Tibial artery (tissue), 4 donors: Measurements from ENCODE around the gene PICK1.
A peak's percentile ranks its signal among the peaks of the same experiment; 100 is the strongest.

Experiments
- DNase-seq, 2 donors: peaks; one replicate each; pipeline ENCODE4 v3.0.0-alpha.2; 2019
- H3K27ac ChIP-seq, 2 donors: fragments of 200-600 bp; sonication (generic) in 1 of 2; 1 replicate in 1 of 2; 2 replicates in 1 of 2; pipeline ENCODE4 v1.5.1; 2018 to 2019; ENCODE audit warnings: mild to moderate bottlenecking in 1 of 2
- H3K27me3 ChIP-seq, 2 donors: fragments of 200-600 bp; sonication (generic) in 1 of 2; one replicate each; pipeline versions ENCODE4 v1.5.1 to v1.6.0; 2016 to 2019
- H3K36me3 ChIP-seq, 3 donors: fragments of 200-600 bp; sonication (generic) in 2 of 3; one replicate each; pipeline ENCODE4 v1.5.1; 2016 to 2019; ENCODE audit warnings: mild to moderate bottlenecking in 2 of 3
- H3K4me1 ChIP-seq, 4 donors: fragments of 200-600 bp; sonication (generic) in 2 of 4; 1 replicate in 3 of 4; 2 replicates in 1 of 4; pipeline ENCODE4 v1.5.1; 2016 to 2019
- H3K4me3 ChIP-seq, 2 donors: fragments of 200-600 bp; sonication (generic) in 1 of 2; 1 replicate in 1 of 2; 2 replicates in 1 of 2; pipeline ENCODE4 v1.5.1; 2018 to 2019; ENCODE audit warnings: mild to moderate bottlenecking in 2 of 2
- H3K9me3 ChIP-seq, 3 donors: fragments of 200-600 bp; sonication (generic) in 1 of 3; one replicate each; pipeline ENCODE4 v1.5.1; 2016 to 2019
- CTCF ChIP-seq, 2 experiments: fragments of 200-600 bp in 1 of 2; fragments of 450-650 bp in 1 of 2; IDR thresholded peaks; one replicate each; pipeline ENCODE4 v1.5.1; 2017 to 2019; ENCODE audit warnings: antibody characterized with exemption in 2 of 2, mild to moderate bottlenecking in 1 of 2, moderate library complexity in 1 of 2
- intact Hi-C: fragments of 100-400 bp; cut with DNase I; formaldehyde crosslinking; loops from one replicate; pipeline ENCODE4 v1.15.0; 2023; ENCODE audit warnings: low total_unique reads

Gene PICK1

GRCh38 chr22:38016182-38017151 lies 40.7 kb upstream of the PICK1 start:
- Histone ChIP-seq H3K36me3 (no peaks in the 10 kb centered on the region), H3K4me1 (peaks cover 0 to 23% (median 11%) of the 10 kb centered on the region in 4 donors), H3K9me3 (no peaks in the 10 kb centered on the region), H3K27ac (peak overlapping the region in 1 of 2 donors; percentile 28), H3K4me3 (no peak overlapping the region), H3K27me3 (no peaks in the 10 kb centered on the region)
- DNase-seq = no peak
- intact Hi-C loops = no loop called here
- TF ChIP-seq CTCF (IDR thresholded peaks at IDR 0.05) = no peak

- Histone ChIP-seq H3K36me3 (no peaks in the 10 kb centered on the region), H3K27ac (no peak overlapping the region), H3K4me3 (no peak overlapping the region), H3K4me1 (peaks cover 0 to 23% (median 11%) of the 10 kb centered on the region in 4 donors), H3K27me3 (no peaks in the 10 kb centered on the region), H3K9me3 (no peaks in the 10 kb centered on the region)
- TF ChIP-seq CTCF (IDR thresholded peaks at IDR 0.05) = no peak
- peak; percentile 81 to 88 for DNase-seq
- intact Hi-C loops = no loop called here
These were observed 39.8 kb upstream of the PICK1 start for GRCh38 chr22:38017272-38017920.

- no peak overlapping the region for H3K4me3 ChIP-seq
- no peaks in the 10 kb centered on the region for H3K36me3 ChIP-seq
- H3K4me1 ChIP-seq = peaks cover 0 to 23% (median 11%) of the 10 kb centered on the region in 4 donors
- no peak overlapping the region for H3K27ac ChIP-seq
- no peak for TF ChIP-seq CTCF (IDR thresholded peaks at IDR 0.05)
- no peaks in the 10 kb centered on the region for H3K9me3 ChIP-seq
- intact Hi-C loops = no loop called here
- H3K27me3 ChIP-seq = no peaks in the 10 kb centered on the region
- DNase-seq = no peak
These were observed 39.0 kb upstream of the PICK1 start for GRCh38 chr22:38017939-38018885.

- no peaks in the 10 kb centered on the region for H3K27me3 ChIP-seq
- intact Hi-C loops = no loop called here
- no peak overlapping the region for H3K27ac ChIP-seq
- H3K9me3 ChIP-seq = no peaks in the 10 kb centered on the region
- no peak overlapping the region for H3K4me3 ChIP-seq
- peaks cover 0 to 23% (median 11%) of the 10 kb centered on the region in 4 donors for H3K4me1 ChIP-seq
- no peak for TF ChIP-seq CTCF (IDR thresholded peaks at IDR 0.05)
- no peaks in the 10 kb centered on the region for H3K36me3 ChIP-seq
- no peak for DNase-seq
These were observed 38.0 kb upstream of the PICK1 start for GRCh38 chr22:38018938-38019827.
